Measurements from ENCODE around the gene RNF180.

- TF ChIP-seq E2F4 (IDR thresholded peaks at IDR 0.05; ENCODE audit: low read depth, low read length) (no peak), SUZ12 (IDR thresholded peaks at IDR 0.05; ENCODE audit: unreplicated experiment) (no peak), MLLT1 (IDR thresholded peaks at IDR 0.05) (no peak), YY1 (IDR thresholded peaks at IDR 0.05; ENCODE audit: low read depth, low read length) (no peak), CTCF (IDR thresholded peaks at IDR 0.05 in 2 of 3, conservative IDR thresholded peaks at IDR 0.05 in 1 of 3; ENCODE audit: control insufficient read depth in 2 of 3, extremely low read depth in 1 of 3, insufficient read depth in 1 of 3, low read depth in 3 of 3, low read length in 3 of 3) (no peak)
Observed at GRCh38 chr5:64158827-64159226, 6.8 kb upstream of the RNF180 start.
